Activated T-helper 1 cell treated with anti-CD3 and anti-CD28 coated beads, Interleukin-2, amount 50 U/mL, for 16 hours (primary cell): ENCODE data around the gene ADGRB2.

Experiments used
- DNase-seq, 2 donors: peaks; one replicate each; pipeline ENCODE4 v3.0.0-alpha.2; 2020; ENCODE audit warnings: low read depth in 1 of 2, low spot score in 1 of 2

Gene ADGRB2

DNA sequence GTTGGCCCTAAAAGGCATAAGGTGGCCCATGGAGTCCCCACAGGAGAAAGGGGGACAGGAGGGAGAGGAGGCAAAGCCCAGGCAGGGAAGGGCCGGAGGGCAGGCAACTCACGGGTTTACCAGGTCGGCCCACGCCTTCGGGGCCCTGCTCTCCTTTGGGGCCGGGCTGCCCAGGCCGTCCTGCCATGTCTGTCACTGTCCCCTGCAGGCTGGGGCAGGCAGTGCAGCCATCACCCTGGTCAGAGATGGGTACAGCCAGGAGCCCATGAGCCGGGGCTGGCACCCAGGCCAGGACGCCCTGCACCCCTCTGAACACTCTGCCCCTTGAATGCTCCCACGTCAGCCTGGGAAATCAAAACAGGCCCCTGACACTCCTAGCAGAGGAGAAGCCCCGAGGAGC lies 80.1 kb downstream of the ADGRB2 start:
- DNase-seq = no peak

DNA sequence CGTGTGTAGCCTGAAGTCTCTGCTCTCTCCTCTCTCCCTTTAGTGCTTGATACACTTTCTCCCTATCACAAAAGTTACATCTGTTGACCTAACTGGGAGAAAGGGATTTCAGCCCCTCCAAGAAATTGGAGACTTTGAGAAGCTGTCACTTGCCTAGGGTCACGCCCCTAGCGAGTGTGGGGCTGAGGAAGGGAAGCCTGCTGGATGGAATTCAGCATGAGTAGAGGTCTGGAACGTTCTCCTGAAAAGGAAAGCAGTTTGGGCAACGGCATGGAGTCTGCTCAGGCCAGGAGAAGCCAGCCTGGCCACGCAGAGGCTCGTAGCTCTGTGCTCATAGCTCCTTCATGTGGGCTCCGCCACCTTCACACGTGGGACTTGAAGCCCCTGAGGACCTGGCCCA lies 82.7 kb downstream of the ADGRB2 start:
- no peak for DNase-seq

DNA sequence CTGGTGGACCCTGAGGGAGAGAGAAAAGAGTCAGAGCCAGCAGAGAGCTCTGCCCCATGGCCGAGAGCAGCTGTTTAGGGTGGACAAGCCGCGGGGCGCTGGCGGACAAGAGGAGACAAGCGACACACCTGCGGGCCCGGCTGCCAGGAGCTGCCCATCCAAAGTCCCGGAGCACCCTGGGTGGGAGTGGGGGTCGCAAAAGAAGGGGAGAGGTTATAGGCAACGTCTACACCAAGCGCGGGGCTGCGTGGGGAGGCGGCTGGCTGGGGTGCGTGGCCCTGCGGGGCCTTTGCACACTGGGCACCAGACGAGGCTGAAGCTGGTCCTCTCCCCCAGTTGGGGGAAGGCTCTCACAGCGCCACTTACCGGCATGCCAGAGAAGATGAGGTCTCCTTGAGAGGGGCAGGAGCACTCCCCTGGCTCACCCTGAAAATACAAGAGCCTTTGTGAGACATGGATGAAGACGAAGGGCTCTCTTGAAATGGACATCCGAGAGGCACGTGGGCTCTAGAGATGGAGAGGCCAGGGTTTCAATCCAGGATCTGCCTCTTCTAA lies 84.4 kb downstream of the ADGRB2 start:
- DNase-seq = no peak

DNA sequence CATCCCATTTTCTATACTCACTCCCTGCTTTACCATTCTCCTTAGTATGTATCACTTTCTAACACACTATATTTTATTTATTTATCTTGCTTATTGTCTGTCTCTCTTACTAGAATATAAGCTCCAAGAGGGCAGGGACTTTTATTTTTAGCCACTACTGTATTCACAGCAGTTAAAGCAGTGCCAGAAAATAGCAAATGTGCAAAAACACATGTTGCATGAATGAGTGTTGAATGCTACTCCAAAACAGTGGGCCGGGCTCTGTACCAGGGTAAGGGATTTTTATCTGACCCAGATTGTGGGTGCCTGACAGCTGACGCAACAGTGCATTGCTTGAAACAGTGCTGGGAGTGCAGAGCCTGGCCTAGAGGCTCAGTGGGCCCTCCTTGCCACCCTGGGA lies 85.0 kb downstream of the ADGRB2 start:
- no peak for DNase-seq

DNA sequence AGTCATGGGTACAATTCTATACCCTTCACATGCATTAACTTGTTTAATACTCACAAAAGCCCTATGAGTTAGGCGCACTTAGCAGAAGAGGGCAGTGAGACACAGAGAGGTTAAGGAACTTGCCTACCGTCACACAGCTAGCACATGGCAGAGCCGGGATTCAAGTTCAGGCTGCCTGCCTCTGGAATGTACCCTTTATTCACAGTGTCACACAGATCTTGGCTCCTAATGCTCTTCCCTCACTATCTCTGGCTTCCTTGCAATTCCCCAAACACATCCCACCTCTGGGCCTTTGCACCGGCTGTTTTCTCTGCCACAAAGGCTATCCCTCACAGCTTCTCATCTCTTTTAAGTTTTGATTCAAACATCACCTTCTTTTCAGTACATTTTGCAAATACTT lies 85.5 kb downstream of the ADGRB2 start:
- no peak for DNase-seq

DNA sequence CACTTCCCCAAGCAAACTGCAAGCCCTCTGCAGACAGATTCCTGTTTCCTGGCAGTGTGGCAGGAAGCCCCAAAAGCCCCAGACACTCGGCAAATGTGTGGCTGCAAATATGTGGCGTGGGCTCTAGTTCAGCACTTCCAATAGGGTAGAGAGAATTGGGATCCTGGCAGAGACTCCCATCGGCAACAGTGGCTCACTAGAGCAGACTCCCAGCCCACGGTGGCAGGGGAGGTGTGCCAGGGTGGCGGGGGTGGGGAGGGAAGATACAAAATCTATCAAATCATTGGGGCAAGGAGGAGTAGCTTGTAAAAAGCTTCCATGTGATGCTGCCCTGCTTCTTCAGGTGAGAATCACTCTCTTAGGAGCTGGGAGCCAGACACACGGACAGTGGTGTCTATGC lies 86.2 kb downstream of the ADGRB2 start:
- no peak for DNase-seq

DNA sequence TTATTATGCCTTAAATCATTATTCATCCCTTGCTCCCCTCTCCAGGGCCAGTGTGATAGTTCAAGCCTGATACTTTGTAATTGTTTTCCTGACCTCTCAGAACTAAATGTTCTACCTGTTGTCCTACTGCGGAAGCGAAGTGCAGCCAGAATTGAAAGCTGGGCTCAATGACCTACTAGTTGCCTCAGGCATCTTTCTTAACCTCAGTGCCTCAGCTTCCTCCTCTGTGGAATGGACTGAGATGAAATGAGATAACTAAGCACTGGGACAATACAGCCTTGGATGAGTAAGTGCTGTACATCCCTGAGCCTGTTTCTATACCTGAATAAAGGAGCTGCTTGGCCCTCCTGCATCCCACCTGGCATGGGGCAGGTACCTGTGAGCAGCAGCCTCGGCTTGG lies 86.7 kb downstream of the ADGRB2 start:
- no peak for DNase-seq
